ENCODE data around the gene PCDHGB3. TPM values are rescaled to one million over a fixed set of nuclear protein-coding genes. Genes with fewer than 3 reads are reported as not detected.
"Not testable (repeated sequence)": the region's sequence is repeated elsewhere in the genome, so short reads cannot be mapped to it uniquely, and the experiment has no call there.

The PCDHGB3 gene
- 2.3 TPM for polyA plus RNA-seq (2013, experiment 1 of 2; ENCODE audit: insufficient read length)
- polyA plus RNA-seq (2013, experiment 2 of 2; ENCODE audit: insufficient read length), result 2.8 TPM

DNA sequence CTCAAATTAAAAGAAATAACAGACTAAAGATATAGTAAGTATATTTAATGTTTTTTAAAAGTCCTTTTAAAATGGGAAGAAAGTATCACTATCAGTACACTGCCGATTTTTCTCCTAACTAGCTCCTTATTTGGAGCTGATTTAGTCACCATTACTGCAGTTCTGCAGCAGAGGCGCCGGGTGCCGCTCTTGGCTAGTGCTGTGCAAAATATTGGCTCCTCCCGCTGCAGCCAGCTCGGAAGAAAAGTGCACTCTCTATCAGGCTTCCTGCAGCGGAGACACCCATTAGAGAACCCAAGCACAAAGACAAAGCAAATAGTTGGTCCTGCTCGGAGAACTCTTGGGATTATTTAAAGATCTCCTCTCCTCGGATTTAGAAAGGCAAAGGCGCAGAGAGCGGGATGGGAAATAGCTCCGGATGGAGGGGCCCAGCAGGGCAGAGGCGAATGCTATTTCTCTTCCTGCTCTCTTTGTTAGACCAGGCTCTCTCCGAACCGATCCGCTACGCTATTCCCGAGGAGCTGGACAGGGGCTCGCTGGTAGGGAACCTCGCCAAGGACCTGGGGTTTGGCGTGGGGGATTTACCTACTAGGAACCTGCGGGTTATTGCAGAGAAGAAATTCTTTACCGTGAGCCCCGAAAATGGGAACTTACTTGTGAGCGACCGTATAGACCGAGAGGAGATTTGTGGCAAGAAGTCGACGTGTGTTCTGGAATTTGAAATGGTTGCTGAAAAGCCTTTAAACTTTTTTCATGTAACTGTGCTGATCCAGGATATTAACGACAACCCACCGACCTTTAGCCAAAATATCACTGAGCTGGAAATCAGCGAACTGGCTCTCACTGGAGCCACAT is at the start of gene PCDHGB3:
Gene PCDHGB3, plus strand, starts transcription at position 249 of the 855 bp plus-strand sequence. Its CDS starts 153 bp downstream, at position 402.
- DNase-seq, result peak; percentile 69

DNA sequence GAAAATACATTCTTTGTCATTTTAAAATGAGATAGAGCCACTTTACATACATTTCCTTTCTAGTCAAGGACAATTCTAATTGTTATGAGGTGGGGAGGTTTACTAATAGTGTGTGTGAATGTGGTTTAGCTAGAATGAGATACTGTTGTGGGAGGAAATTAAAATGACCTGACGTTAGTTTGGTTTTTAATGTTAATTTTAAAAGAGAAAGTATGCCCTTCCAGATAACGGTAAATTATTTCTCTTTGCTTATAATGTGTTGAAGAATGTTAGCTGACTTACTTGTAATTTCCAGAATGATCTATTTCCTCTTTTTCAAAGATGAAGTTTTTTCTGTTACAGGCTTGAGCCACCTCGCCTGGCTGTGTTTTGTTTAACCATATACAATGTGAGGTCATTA is 47.8 kb upstream of the PCDHGB3 start:
- no peak for DNase-seq

DNA sequence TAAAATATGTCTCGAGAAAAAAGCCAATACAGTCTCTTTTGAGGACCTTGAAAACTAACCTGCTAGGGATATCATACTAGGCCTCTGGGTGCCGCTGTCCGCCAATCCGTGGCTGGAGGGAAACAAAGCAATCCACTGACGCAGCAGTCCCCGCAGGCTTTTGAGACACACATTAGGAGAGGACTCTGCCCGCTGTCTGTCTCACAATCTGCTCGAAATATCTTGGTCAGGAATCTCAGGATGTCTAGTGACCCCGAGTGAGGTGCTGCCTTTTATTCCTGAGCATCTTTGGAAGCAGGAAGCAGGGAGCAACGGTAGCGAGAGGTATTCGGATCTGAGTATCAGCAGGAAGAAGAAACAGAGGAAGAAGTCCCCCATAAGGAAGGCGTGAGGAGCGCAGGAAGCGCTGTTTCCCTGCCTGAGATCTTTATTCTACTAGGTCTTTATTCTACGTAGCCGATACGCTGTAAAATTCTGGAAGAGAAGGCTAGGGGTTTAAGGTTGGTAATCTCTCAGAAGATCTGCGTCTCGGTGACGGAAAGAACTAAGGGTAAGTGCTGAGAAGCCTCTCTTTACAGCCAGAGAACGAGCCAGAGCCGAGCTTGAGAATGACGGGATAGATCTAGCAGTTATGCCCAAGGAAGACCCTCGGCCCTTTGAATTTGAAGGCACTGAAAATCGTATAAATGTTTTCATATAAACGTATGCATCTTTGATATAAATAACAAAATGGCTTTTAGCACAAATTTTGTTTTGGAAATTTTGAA is 43.8 kb upstream of the PCDHGB3 start:
- DNase-seq, result peak; percentile 76

DNA sequence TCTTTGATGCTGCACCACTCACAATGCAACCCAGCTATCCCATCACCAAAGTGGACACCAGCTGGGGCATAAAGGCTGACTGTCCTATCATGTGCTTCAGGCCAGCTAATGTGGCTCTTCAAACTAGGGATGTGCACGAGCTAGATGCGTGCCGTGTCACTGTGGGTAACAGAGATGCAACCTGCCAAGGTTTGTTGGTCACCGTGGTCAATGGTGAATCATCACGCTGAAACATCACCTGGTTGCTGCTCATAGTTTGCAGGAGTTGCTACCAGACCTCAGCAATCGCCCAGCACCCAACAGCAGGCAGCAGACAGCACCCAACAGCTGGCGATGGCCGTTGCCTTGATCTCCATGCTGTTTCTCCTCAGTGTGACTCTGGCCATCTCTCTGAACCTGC is 41.8 kb upstream of the PCDHGB3 start:
- no peak for DNase-seq

DNA sequence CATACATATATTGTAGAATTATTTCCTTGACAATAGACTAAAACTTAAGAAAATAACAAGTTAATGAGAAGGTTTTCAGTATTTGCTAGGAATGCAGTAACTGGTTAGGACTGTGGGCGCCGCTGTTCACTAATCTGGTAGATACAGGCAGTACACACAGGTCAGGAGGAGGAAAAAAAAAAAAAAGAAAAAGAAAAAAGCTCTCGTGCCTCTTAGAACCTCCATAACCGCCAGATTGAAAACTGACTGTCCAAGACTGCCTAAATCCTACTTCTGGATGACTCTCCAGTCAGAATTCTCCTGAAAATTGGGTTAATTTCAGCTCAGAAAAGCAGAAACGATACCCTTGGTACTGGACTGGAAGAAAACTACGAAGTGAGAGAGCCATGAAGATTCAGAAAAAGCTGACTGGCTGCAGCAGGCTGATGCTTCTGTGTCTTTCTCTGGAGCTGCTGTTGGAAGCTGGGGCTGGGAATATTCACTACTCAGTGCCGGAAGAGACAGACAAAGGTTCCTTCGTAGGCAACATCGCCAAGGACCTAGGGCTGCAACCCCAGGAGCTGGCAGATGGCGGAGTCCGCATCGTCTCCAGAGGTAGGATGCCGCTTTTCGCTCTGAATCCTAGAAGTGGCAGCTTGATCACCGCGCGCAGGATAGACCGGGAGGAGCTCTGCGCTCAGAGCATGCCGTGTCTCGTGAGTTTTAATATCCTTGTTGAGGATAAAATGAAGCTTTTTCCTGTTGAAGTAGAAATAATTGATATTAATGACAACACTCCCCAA is 39.6 kb upstream of the PCDHGB3 start, which contains the start of gene PCDHGA1:
Gene PCDHGA1, plus strand, starts transcription at position 216 of the 782 bp plus-strand sequence.
- DNase-seq, result peak; percentile 43

DNA sequence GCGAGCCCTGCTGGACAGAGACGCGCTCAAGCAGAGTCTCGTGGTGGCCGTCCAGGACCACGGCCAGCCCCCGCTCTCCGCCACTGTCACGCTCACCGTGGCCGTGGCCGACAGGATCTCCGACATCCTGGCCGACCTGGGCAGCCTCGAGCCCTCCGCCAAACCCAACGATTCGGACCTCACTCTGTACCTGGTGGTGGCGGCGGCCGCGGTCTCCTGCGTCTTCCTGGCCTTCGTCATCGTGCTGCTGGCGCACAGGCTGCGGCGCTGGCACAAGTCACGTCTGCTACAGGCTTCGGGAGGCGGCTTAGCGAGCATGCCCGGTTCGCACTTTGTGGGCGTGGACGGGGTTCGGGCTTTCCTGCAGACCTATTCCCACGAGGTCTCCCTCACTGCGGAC is 37.5 kb upstream of the PCDHGB3 start:
- not testable (repeated sequence) for DNase-seq

DNA sequence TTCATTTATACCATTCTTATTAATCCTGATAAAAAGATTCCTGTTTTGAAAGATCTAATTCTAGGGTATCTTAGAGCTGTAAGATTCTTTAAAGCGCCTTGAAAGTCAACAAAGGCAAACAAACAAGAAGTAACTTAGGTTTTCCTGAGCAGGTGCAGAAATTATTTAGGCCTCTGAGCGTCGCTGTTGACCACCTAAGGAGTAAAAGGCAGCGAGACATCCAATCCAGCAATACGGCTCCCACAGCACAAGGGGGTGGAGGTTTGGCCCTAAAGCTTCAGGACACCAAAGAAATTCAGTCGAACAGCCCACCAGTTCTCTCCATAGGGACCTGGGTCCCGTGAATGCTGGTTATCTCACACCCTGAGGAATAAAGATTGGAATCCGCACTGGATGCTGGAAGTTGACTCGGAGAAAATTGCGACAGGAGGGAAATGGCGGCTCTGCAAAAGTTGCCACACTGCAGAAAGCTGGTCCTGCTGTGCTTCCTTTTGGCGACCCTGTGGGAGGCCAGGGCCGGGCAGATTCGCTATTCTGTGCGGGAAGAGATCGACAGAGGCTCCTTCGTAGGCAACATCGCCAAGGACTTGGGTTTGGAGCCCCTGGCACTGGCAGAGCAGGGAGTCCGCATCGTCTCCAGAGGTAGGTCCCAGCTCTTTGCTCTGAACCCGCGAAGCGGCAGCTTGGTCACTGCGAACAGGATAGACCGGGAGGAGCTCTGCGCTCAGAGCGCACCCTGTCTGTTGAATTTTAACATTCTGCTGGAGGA is 31.3 kb upstream of the PCDHGB3 start, which contains the start of gene PCDHGA2:
Gene PCDHGA2, plus strand, starts transcription at position 223 of the 769 bp plus-strand sequence.
- DNase-seq, result peak; percentile 62

DNA sequence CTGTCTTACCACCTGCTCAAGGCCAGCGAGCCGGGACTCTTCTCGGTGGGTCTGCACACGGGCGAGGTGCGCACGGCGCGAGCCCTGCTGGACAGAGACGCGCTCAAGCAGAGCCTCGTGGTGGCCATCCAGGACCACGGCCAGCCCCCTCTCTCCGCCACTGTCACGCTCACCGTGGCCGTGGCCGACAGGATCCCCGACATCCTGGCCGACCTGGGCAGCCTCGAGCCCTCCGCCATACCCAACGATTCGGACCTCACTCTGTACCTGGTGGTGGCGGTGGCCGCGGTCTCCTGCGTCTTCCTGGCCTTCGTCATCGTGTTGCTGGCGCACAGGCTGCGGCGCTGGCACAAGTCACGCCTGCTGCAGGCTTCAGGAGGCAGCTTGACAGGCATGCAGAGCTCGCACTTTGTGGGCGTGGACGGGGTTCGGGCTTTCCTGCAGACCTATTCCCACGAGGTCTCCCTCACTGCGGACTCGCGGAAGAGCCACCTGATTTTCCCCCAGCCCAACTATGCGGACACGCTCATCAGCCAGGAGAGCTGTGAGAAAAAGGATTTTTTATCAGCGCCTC is 29.2 kb upstream of the PCDHGB3 start:
- not testable (repeated sequence) for DNase-seq

DNA sequence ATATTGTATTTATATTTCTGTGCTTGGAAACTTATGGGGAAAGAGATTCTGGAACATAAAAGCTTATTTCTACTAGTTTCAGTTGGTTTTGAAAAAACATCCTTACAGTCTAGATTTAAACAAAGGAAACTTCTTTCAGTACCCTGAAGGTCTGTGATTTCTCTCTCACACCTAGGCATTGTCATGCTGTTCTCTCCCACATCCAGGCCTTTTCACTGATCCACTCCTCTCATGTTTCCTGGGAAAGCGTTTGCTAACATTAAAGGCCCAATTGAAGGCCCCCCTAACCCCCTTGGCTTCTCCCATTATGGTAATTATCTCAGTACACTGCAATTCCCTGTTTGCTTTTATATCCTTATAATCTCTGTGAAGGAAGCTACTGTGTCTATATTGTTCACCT is 27.3 kb upstream of the PCDHGB3 start:
- DNase-seq, result no peak

DNA sequence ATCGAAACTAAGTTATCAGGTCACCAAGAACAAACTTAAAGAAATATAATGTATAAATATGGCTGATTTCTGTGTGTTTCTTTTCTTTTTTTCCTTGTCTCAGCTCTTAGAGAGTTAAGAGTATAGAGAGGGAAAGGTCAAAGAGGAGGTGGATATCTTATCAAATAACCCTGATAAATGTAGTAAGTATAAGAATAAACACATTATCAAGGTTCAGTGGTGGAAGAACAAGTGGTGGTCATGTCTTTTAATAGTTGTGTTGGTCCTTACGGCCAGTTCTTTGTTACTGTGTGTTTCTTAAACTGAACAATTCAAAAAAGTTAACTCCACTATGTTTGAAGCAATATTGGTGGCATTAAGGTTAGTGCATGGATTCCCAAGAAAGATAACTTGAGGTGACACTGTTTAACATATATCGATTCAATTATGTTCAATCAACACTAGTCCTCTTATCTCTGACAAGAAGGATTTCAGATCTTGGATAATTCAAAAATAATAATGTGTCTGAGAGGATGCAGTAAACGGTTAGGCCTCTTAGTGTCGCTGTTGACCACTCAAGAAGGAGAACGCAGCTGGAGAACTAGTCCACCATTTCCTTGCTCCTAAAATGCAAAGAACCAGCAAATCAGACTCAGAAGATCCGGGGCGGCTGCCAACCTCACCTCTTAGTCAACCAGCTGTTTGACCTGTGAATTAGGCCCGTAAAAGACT is 26.6 kb upstream of the PCDHGB3 start, which contains the start of gene PCDHGA3:
Gene PCDHGA3, plus strand, starts transcription at position 588 of the 711 bp plus-strand sequence. CDS start 205 bp downstream, outside the sequence.
- peak; percentile 54 for DNase-seq

DNA sequence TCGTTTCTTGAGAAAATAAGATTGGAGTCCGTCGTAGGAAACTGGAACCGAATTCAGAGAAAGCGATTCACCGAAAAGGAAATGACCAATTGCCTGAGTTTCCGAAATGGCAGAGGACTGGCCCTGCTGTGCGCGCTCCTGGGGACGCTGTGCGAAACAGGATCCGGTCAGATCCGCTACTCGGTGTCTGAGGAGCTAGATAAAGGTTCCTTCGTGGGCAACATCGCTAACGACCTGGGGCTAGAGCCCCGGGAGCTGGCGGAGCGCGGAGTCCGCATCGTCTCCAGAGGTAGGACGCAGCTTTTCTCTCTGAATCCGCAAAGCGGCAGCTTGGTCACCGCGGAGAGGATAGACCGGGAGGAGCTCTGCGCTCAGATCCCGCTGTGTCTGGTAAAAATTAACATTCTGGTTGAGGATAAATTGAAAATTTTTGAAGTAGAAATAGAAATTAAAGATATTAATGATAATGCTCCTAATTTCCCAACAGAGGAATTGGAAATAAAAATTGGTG is 26.0 kb upstream of the PCDHGB3 start:
- no peak for DNase-seq

DNA sequence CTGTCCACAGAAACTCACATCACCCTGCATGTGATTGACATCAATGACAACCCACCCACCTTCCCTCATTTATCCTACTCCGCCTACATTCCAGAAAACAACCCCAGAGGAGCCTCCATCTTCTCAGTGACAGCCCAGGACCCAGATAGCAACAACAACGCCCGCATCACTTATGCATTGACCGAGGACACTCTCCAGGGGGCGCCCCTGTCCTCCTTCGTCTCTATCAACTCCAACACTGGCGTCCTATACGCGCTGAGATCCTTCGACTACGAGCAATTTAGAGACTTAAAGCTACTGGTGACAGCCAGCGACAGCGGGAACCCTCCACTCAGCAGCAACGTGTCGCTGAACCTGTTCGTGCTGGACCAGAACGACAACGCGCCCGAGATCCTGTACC is 24.7 kb upstream of the PCDHGB3 start:
- DNase-seq, result no peak

DNA sequence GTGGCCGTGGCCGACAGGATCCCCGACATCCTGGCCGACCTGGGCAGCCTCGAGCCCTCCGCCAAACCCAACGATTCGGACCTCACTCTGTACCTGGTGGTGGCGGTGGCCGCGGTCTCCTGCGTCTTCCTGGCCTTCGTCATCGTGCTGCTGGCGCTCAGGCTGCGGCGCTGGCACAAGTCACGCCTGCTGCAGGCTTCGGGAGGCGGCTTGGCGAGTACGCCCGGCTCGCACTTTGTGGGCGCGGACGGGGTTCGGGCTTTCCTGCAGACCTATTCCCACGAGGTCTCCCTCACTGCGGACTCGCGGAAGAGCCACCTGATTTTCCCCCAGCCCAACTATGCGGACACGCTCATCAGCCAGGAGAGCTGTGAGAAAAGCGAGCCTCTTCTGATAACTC is 24.0 kb upstream of the PCDHGB3 start:
- DNase-seq, result not testable (repeated sequence)

DNA sequence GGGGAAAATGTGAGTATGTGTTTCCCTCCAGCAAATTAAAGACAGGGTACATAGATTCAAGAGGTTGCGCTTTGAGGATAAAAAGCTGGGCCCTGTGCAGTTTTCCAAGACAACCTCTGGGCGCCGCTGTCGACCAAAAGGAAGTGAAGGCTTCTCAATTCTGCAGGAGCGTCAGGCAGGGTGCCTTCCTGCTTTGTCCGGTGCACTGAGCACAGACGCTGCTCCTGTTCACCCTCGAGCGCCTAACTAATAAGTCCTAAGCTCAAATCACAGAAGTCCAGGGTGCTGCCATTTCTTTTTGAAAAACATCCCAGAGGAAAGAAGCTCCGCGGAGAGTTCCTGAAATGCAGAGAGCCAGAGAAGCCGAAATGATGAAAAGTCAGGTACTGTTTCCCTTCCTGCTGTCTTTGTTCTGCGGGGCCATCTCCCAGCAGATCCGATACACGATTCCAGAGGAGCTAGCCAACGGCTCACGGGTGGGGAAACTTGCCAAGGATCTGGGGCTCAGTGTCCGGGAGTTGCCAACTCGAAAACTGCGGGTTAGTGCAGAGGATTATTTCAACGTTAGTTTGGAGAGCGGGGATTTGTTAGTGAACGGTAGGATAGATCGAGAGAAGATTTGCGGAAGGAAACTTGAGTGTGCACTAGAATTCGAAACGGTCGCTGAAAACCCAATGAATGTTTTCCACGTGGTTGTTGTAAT is 20.0 kb upstream of the PCDHGB3 start, which contains the start of gene PCDHGB1:
Gene PCDHGB1, plus strand, starts transcription at position 183 of the 703 bp plus-strand sequence. Its CDS starts 162 bp downstream, at position 345.
- peak; percentile 69 for DNase-seq

DNA sequence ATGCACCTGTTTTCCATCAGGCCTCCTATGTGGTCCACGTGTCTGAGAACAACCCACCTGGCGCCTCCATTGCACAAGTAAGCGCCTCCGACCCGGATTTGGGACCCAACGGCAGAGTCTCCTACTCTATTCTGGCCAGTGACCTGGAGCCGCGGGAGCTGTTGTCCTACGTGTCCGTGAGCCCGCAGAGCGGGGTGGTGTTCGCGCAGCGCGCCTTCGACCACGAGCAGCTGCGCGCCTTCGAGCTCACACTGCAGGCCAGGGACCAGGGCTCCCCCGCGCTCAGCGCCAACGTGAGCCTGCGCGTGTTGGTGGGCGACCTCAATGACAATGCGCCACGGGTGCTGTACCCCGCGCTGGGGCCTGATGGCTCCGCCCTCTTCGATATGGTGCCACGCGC is 18.5 kb upstream of the PCDHGB3 start:
- no peak for DNase-seq

DNA sequence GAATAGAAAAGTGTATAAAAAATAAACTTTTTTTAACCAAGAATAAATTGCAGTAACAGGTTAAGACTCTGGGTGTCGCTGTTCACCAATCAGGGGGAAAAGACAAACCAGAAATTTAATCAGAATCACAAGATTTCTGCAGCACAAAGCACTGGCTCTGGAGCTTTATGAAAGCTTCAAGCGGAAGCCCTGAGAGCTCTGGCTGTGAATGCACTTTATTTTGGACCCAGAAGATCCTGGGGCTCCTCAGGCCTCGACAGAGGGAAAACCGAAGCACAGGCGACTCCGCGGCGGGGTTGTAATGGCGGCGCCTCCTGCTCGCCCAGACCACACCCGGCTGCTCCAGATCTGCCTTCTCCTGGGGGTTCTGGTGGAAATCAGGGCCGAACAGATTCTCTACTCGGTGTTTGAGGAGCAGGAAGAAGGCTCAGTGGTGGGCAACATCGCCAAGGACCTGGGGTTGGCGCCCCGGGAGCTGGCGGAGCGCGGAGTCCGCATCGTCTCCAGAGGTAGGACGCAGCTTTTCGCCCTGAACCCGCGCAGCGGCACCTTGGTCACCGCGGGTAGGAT is 15.1 kb upstream of the PCDHGB3 start, which contains the start of gene PCDHGA4:
Gene PCDHGA4, plus strand, starts transcription at position 122 of the 570 bp plus-strand sequence. Its CDS starts 87 bp downstream, at position 209.
- peak; percentile 26 for DNase-seq

DNA sequence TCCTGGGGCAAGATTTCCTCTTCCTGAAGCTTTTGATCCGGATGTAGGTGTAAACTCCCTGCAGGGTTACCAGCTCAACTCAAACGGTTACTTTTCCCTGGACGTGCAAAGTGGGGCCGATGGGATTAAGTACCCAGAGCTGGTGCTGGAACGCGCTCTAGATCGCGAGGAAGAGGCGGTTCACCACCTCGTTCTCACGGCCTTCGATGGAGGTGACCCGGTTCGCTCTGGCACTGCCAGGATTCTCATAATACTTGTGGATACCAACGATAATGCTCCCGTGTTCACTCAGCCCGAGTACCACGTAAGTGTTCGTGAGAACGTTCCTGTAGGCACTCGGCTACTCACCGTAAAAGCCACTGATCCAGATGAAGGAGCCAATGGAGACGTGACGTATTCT is 14.4 kb upstream of the PCDHGB3 start:
- no peak for DNase-seq

DNA sequence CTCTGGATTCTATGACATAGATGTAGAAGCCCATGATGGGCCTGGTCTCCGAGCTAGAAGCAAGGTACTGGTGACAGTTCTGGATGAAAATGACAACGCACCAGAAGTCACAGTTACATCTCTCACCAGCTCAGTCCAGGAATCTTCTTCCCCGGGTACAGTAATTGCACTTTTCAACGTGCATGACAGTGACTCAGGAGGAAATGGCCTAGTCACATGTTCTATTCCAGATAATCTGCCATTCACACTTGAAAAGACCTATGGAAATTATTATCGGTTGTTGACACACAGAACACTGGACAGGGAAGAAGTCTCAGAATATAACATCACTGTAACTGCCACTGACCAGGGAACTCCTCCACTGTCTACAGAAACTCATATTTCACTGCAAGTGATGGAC is 13.9 kb upstream of the PCDHGB3 start:
- DNase-seq, result no peak

DNA sequence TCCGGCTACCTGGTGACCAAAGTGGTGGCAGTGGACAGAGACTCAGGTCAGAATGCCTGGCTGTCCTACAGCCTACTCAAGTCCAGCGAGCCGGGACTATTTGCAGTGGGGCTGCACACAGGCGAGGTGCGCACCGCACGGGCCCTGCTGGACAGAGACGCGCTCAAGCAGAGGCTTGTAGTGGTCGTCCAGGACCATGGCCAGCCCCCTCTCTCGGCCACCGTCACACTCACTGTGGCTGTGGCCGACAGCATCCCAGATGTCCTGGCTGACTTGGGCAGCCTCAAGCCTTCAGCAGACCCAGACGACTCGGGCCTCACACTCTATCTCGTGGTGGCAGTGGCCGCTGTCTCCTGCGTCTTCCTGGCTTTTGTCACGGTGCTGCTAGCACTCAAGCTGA is 13.1 kb upstream of the PCDHGB3 start:
- no peak for DNase-seq
